Globus pallidus (tissue), 1 donor: ENCODE results near the gene PIAS4.
A peak's percentile ranks its signal among the peaks of the same experiment; 100 is the strongest.

Experiments
- DNase-seq: peaks from one replicate; pipeline ENCODE4 v3.0.0-alpha.2; 2015; ENCODE audit warnings: low spot score

Gene PIAS4

DNA sequence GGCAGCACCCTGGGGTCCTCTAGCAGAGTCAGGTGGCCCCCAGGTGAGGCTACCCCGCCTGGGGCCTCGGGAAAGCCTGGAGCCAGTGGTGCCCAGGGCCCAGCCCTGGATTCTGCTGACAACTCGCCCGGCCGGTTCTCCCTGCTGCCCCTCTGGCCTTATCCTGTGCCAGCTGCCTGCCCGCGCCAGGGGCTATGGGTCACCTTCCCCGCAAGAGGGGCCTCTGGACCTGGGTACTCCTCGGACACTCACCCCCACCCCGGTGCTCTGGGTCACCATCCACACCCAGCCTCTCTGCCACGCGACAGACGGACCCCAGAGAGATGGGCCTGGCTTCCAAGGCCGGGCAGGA is 35.2 kb downstream of the PIAS4 start:
- DNase-seq = no peak

DNA sequence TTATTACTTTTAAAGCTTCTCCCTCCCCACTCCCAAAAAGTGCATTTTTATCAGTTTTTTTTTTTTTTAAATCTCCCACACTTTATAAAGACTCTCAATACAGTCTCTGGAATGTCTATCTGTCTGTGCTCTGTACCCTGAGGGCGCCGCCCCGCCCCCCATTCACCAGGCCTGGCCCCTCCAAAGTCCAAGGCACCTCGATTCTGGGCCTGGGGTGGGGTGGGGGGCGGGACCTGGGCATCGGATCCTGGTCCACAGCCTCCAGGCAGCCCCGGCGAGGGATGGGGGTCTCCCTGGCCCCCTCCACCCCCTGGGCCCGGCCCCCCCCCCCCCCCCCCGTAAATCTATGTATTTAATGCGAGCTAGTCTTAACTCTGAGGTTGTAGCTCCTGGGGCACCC is 35.9 kb downstream of the PIAS4 start:
- no peak for DNase-seq

DNA sequence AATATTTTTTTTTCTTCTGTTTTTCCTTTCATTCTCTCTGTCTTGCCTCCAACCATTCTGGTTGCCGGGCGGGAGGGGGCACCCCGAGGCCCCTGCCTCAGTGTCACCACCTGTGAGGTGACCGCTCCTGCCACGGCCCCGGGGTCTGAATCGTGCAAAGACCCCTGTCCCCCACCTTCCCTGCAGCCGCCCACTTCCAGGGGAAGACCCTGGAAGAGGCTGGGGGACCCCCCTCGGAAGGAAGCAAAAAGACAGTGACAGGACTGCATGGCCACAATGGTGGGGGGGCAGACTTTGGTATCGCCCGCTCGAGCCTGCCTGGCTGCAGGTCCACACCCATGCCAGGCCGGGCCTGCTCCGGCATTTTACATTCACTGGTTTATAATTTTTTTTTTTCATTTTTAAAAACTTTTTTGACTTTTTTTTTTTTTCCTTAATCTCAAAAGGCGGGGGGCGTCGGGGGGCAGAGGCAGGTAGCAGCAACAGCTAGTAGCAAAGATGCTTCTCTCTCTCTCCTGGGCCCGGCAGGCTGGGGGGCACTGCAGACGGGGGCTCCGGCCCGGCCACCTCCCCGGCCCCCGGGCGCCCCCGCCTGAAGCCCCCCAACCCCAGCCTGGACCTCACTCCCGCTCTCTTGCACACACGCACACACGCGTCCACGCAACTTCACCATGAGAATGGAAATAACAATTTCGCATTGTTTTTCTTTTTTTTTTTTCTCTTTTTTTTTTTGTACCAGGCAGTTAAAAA is 36.6 kb downstream of the PIAS4 start:
- DNase-seq = no peak

DNA sequence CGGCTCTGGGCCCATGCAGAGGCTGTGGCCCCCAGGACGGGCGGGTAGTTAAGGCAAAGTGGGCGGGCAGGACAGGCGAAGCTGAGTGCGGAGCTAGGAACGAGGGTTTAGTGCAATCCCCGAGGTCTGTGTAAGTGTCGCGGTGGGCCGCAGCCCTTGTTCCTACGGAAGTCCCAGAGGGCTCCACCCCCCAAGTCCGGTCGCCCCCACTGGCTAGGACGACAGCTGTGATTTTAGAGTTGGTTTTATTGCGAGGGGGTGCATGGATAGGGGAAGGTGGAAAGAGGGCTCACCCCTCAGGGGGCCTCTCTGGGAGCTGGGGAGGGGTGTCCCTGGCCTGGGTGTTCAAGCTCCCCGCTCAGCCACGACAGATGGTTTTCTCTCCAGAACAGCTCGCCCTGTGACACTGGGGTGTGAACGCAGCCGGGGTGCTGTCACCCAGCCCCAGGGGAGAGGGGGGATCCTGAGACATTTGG is 37.5 kb downstream of the PIAS4 start:
- no peak for DNase-seq

DNA sequence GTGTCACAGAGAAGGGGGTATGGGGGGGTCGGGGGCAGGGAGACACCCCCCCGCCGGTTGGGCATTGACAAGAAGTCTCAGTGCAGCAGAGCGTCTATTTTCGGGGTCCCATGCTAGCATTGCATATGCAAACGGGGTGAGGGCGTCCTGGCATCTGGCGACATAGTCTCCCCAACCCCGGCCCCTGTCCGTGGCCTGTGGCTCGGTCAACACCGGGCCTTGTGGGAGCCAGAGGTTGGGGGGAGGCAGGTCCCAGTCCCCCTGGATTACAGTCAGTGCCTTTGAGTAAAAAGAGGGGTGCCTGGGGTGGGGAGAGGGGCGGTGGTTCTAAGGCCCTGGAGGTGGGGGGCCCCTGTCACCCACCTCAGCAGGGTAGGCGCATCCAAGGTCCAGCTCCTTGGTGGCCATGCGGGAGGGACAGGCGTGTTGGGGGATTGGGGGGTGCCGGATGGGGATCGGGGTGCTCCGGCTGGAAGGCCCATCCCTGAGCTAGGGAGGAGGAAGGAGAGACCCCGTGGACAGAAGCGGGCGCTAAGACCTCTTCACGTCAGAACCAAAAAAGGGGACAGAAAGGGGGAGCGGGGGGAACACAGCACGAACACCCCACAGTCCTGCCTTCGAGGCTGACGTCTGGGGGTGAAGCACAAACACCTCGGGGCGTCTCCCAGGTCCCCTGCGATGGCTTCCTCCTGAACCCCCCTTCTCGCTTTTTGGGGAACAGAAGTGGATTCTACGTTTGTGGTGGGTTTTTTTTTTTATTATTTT is 38.2 kb downstream of the PIAS4 start:
- no peak for DNase-seq

DNA sequence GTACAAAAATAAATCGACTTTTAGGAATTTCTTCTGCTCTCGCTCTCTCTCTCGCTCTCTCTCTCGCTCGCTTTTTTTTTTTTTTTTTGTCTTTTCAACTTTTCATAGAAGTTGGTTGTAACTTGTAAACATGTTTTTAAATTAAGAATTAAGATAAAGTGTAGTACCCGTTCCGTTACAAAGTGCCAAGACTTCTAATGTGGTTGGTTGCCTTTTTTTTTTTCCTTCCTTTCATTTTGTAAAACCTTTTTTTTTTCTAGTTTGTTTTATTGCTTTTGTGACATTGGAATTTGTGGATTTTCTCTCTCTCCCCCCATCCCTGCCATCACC is 38.8 kb downstream of the PIAS4 start:
- no peak for DNase-seq

DNA sequence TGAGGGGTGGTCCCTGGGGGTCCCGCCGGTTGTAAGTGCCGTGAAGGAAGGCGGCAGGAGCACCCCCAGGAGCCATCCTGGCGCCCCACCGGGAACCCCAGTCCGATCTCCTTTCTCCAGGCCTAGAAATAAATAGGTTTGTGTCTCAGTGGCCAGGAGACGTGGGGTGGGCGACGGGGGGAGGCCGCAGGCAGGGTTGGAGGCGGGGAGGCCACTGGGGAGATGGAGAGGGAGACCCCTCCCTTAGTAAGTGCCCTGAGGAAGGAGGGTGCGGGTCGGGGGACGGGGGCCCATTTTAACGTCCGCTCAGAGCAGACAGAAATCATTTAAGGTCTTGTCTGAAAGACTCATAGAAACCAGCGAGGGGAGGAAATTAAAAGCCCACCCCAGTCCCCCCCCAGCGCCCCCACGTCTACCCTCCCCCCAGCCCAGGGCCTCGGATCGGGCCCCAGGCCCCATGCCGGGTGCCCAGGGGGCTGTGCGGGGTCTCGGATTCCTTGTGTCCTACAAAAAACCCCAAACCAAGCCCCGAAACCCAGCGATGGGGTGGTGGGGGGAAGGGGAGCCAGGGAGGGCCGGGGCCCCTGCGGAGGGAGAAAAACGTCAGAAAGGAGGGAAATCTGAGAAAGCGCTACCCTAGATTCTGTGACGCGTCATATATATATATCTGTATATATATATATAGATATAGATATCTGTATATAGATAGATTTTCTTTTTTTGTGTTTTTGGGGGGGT is 39.6 kb downstream of the PIAS4 start:
- DNase-seq = no peak

DNA sequence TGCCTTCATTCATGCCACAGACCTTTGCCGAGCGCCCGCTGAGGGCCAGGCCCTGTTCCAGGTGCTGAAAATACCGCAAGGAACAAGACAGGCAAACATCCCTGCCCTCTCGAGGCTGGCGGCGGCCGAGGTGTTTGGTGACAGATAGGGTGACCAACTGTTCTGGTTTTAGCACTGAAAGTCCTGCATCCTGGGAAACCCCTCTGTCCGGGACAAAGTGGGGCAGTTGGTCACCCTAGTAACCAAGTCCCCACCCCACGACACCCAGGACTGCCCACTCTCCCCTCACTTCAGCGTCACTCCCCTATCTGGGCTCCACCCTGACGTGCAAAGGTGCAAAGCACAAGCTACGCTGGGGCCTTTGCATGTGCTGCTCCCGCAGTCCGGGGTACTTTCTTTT is 41.9 kb downstream of the PIAS4 start:
- DNase-seq = no peak

DNA sequence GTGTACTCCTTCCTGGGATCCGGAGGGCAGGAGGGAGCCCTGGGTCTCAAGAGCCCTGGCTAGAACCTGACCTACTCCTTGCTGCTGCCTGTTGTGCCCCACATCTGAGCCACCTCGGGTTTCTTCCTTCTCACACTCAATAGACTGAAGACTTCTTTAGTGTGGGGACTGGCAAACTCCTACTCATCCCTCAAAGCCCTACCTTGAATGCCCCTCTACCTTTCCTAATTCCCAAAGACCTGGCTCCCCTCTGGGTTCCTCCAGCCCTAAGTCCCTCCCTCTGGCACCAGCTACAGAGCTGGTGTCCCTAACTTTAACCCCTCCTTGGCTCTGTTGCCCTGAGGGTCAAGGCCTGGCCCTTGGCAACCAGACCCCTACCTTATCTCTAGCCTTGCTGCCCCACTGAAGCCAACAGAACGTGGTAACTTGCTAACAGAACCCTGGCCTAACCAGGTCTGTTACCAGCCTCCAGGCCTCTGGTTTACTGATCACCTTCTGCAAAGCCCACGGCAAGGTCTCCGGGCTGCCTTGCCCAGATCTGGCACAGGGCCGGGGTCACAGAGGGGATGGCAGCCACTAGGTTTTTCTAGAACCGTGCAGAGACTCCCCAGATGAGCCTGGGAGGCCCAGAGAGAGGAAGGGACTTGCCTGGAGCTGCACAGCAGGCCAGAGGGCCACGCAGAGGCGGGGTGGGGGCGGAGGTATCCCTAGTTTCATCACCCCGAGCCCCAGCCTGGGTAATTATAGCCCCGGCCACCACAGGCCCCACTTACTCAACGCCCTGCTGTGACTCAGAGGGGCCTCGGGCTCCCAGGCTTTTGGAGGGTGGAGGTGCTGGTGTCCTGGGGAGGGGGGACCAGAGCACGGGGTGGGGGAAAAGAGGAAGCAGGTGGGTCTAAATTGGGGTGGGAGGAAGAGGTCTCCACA is 43.9 kb downstream of the PIAS4 start:
- DNase-seq = no peak

DNA sequence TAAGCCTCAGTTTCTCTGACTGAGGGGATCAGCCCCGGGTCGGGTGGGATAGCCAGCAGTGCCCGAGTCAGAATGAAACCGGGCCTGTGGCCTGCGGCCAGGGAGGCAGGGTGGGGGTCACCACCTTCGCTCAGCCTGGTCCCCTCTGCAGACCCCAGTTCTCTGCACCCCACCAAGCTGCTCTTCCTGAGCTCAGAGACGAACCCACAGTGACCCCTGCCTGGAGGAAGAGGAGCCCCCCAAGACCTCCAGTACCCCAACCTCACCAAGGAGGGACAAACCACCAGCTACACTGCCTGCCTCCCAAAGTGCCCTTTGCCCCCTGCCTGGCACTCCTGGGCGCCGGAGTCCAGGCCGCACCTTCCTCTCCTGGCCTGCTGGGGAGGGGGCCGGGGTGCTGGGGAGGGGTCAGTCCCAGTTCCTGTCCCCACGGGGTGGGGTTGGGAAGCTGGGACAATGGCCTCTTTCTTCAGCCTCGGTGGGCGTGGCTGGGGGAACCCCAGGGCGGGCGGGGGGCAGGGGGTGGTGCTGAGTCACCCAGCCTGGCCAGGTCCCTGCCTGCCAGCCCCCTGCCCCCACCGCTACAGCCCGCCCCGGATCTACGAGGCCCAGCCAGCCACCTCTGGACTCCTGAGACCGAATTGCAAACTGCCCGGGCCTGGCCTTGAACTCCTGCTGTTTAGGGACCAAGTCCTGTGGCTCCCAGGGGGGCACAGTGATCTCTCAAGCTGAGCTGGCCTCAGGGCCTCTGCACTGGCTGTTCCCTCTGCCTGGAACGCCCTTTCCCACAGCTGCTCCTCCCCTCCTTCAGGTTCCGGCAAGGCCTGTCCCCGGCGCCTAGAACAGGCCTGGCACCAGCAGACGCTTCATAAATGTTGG is 44.8 kb downstream of the PIAS4 start:
- no peak for DNase-seq

DNA sequence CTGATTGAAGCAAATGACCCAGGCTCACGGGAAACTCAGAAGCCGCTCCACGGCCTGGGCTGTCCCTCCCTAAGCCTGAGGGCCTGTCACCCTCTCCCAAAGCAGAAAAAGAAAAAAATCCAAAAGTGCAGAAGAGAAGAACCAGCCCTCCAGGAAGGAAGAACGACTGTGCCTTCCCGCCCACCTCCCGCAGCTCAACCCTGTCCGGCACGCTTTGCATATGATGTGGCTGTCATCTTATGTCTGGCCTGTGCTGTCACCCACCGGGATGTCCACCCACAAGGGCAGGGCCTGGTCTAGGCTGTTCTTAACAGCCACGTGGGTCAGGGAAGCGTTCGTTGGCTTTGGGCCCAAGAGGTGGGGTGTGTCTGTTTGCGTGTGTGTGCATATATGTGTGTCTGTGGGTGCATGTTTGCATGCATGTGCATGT is 45.5 kb downstream of the PIAS4 start:
- no peak for DNase-seq

DNA sequence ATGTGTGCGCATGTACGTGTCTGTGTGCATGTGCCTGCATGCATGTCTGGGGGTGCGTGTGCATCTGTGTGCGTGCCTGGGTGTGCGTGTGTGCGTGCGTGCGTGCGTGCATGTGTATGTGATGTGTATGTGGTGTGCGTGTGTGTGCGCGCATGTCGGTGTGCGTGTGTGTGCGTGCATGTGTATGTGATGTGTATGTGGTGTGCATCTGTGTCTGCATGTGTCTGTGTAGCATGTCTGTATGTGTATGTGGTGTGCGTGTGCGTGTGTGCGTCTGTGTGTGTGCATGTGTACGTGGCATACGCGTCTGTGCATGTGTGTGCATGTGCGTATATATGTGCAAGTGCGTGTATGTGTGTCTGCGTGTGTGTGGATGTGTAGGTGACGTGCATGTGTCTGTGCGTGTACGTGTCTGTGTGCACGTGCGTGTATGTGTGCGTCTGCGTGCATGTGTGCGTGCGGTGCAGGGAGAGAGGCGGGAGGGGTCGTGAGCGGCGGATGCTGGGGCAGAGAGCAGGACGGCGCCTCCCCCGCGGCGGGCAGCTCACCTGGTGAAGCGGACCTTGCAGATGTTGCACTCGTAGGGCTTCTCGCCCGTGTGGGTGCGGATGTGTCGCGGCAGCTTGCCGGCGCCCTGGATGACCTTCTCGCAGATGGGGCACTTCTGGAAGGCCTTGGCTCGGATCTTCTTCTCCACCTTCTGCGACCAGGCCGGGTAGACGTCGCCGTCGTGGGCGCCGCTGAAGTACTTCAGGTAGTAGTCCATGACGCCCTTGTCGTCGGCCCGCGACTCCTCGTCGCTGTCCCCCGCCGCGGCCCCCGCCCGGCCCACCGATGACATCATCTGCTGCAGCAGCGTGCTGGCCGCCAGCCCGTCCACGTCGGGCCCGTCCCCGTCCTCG is 46.1 kb downstream of the PIAS4 start:
- no peak for DNase-seq

DNA sequence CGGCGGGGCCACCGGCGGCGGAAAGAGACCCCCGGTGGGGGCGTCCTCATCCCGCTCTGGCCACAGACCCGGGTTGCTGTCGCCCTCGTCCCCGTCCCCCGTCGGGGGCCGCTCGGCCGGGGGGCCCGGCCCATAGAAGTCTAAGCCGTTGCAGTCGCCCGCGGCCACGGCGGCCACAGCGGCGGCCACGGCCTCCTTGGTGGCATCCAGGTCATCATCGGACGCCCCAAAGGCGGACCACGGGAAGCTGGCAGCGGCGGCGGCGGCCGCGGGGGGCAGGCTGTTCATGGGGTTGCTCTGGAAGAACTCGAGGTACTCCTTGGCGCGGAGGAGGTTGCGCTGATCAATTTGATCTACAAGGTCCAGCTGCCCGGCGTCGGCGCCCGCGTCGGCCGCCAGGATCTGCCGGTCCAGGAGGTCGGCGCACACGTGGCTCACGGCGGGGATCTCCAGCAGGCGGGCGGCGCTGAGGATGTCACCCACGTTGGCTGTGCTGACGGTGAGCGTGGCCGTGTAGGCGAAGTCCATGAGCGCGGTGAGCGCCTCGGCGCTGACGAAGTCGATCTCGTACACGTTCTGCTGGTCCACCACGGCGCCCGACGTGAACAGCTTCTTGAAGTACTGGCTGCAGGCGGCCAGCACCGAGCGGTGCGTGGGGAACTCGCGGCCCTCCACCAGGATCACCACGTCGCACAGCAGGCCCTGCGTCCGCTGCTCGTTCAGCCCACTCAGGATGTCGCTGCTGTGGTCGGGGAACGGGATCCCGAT is 47.1 kb downstream of the PIAS4 start:
- DNase-seq = no peak

DNA sequence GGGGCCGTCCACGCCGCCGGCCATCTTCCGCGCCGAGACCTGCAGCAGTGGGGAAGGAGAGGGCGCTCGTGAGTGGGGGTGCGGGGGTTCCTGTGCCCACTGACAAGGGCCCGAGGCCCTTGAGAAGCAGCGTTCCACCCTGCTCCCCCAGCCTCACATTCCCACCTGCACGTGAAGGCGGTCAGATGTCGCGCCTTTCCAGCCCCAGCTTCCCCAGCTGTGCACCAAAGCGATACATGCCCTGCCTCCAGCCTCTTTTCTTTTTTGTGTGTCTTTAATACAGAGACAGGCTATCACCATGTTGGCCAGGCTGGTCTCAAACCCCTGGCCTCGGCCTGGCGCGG is 47.6 kb downstream of the PIAS4 start:
- DNase-seq = no peak

DNA sequence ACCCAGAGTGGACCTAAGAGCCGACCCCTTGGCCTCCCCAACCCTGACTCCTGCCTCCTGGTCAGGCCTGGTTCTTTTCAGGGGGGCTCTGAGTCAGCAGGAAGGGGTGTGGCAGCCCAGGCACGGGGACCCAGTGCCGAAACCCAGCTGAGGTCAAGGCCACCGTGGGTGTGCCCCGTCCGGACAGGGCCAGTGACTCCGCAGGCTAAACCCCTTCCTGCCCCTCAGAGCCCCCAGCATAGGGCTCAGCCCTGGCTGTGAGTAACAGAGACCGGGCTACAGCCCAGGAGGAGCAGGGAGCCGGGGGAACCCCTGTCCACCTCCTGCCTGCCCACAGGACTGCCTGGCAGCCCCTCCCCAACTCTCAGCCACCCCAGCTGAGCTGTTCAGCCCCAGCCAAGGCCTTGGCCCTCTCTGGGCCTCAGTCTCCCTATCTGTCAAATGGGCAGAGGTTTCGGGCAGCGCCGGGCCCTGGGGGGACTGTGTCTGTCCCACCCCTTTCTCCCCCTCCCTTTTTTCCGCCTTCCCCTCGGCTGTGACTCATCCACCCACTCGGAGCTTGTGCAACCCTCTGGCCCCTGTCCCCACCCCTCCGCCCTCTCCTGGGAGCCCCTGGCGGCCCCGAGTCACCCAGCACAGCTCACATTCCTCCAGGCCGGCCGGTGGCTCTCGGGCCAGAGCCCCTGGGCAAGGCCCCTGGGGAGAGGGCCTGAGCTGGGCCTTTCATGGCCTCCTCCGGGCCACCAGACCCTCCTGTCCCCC is 50.6 kb downstream of the PIAS4 start:
- DNase-seq = no peak

DNA sequence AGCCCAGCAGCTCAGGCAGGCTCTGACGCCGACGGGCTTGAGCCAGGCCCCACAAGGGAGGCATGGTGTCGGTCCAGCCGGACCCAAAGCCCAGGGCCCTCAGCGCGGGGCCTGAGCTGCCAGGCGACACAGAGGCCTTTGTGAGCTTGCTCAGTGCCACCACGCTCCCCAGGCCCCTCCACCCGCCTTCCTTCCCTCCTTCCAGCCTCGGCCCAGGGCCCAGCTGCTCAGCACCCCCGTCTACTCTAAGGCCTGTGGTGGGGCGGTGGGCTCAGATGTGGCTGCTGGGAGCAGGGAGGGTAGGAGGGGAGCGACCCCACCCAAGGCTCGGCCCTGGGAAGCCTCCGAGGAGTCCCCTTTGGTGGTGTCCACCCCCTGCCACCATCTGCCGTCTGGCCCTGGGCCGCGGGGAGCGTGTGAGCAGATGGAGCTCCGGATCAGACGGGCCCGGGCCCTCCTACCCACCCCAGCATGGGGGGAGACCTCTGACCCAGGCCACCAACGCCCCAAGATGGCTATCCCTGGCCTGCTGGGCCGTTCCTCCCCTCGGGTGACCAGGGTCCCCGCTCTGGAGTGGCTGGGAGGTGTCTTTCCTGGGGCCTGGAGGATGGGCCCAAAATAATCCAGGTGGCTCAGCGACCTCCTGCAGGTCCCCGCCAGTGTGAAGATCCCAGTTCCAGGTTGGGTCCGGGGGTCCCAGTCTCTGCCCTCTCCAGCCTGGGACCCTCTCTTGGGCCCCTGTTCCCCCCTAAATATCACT is 51.3 kb downstream of the PIAS4 start:
- peak; percentile 92 for DNase-seq

DNA sequence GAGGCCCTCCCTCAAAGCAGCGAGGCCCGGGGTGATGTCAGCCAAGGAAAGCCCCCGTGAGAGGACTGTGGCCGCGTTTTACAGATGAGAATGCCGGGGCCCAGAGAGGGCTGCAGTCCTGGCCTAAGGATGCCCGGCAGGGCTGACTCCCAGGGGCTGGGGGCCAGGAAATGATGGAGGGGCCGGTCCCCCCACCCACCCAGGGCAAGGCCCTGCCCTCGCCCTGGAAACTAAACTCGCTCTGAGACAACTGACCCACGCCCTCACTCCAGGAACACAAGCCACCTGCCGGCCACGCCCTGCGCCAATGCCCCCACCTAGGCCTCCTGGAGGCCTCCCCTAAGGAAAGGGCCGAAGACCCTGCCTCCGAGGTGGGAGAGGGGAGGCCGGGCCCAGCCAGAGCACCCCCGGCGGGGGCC is 51.9 kb downstream of the PIAS4 start:
- DNase-seq = no peak
